ENCODE measurements around the gene PCDHGA9. TPM values are rescaled to one million over a fixed set of nuclear protein-coding genes. Genes with fewer than 3 reads are reported as not detected.
"Not testable (repeated sequence)": the region's sequence is repeated elsewhere in the genome, so short reads cannot be mapped to it uniquely, and the experiment has no call there.

Gene PCDHGA9
- total RNA-seq, 1 donor = 0.42 TPM

GRCh38 chr5:141394401-141395187 is 8.0 kb upstream of the PCDHGA9 start:
- peaks cover 17% of the 10 kb centered on the region for H3K9me3 ChIP-seq (ENCODE audit: low read depth, low read length)
- not testable (repeated sequence) for H3K4me3 ChIP-seq (ENCODE audit: low read length); H3K4me1 ChIP-seq (ENCODE audit: insufficient read depth, low read length)
- peaks cover 92% of the 10 kb centered on the region for H3K27me3 ChIP-seq (ENCODE audit: insufficient read depth, low read length)

GRCh38 chr5:141397756-141398551 is 4.6 kb upstream of the PCDHGA9 start, which contains the start of gene PCDHGB5:
Gene PCDHGB5 (plus strand): TSS chr5:141397947. CDS start chr5:141398128, 181 bp downstream.
- H3K4me3 ChIP-seq (ENCODE audit: low read length) = not testable (repeated sequence)
- H3K27me3 ChIP-seq (ENCODE audit: insufficient read depth, low read length) = peaks cover 90% of the 10 kb centered on the region

GRCh38 chr5:141398608-141399007 is 4.0 kb upstream of the PCDHGA9 start:
- peaks cover 8% of the 10 kb centered on the region for H3K9me3 ChIP-seq (ENCODE audit: low read depth, low read length)
- H3K4me3 ChIP-seq (ENCODE audit: low read length) = no peak overlapping the region
- H3K27me3 ChIP-seq (ENCODE audit: insufficient read depth, low read length) = peaks cover 90% of the 10 kb centered on the region
- no peaks in the 10 kb centered on the region for H3K4me1 ChIP-seq (ENCODE audit: insufficient read depth, low read length)

More at GRCh38 chr5:141397756-141398551, 4.6 kb upstream of the PCDHGA9 start, which contains the start of gene PCDHGB5:
- peaks cover 15% of the 10 kb centered on the region for H3K9me3 ChIP-seq (ENCODE audit: low read depth, low read length)
- not testable (repeated sequence) for H3K4me1 ChIP-seq (ENCODE audit: insufficient read depth, low read length)

DNA sequence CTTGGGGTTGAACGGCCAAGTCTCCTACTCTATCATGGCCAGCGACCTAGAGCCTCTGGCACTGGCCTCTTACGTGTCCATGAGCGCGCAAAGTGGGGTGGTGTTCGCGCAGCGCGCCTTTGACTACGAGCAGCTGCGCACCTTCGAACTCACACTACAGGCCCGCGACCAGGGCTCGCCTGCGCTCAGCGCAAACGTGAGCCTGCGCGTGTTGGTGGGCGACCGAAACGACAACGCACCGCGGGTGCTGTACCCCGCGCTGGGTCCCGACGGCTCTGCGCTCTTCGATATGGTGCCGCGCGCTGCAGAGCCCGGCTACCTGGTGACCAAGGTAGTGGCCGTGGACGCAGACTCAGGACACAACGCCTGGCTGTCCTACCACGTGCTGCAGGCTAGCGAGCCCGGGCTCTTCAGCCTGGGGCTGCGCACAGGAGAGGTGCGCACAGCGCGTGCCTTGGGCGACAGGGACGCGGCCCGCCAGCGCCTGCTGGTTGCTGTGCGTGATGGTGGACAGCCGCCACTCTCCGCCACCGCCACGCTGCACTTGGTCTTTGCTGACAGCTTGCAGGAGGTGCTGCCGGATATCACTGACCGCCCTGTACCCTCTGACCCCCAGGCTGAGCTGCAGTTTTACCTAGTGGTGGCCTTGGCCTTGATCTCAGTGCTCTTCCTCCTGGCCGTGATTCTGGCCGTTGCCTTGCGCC is 2.9 kb upstream of the PCDHGA9 start:
- Histone ChIP-seq H3K9me3 (ENCODE audit: low read depth, low read length) (peaks cover 4% of the 10 kb centered on the region), H3K4me1 (ENCODE audit: insufficient read depth, low read length) (no peaks in the 10 kb centered on the region), H3K27me3 (ENCODE audit: insufficient read depth, low read length) (peaks cover 92% of the 10 kb centered on the region), H3K4me3 (ENCODE audit: low read length) (no peak overlapping the region)

DNA sequence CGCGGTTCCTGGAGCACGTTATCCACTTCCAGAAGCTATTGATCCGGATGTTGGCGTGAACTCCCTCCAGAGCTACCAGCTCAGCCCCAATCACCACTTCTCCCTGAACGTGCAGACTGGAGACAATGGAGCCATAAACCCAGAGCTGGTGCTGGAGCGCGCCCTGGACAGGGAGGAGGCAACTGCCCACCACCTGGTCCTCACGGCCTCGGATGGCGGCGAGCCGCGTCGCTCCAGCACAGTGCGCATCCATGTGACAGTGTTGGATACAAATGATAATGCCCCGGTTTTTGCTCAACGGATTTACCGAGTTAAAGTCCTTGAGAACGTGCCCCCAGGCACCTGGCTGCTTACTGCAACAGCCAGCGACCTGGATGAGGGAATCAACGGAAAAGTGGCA is 809 bp downstream of the PCDHGA9 start:
- H3K4me3 ChIP-seq (ENCODE audit: low read length) = no peak overlapping the region
- peaks cover 97% of the 10 kb centered on the region for H3K27me3 ChIP-seq (ENCODE audit: insufficient read depth, low read length)
- H3K4me1 ChIP-seq (ENCODE audit: insufficient read depth, low read length) = no peaks in the 10 kb centered on the region
- H3K9me3 ChIP-seq (ENCODE audit: low read depth, low read length) = no peaks in the 10 kb centered on the region

DNA sequence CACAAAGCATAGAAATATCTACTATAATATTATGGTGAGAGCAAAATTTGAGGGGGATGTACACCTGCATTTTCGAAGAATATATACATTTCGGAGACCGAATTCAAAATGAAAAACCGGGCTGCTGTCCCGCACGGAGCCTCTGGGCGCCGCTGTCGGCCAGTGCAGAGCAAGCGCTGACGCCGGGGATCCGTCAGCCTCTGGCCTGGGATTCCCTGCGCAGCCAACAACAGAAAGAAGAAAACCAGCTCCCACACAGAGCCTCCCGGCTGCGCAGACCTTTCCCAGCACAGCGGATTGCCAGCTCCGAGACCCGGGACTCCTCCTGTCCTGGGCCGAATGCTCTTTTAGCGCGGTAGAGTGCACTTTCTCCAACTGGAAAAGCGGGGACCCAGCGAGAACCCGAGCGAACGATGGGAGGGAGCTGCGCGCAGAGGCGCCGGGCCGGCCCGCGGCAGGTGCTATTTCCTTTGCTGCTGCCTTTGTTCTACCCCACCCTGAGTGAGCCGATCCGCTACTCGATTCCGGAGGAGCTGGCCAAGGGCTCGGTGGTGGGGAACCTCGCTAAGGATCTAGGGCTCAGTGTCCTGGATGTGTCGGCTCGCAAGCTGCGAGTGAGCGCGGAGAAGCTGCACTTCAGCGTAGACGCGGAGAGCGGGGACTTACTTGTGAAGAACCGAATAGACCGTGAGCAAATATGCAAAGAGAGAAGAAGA is 5.4 kb downstream of the PCDHGA9 start, which contains the start of gene PCDHGB6:
Gene PCDHGB6 (plus strand): TSS at position 232 of the 716 bp plus-strand sequence. CDS start 182 bp downstream, at position 414.
- H3K27me3 ChIP-seq (ENCODE audit: insufficient read depth, low read length) = peaks cover 96% of the 10 kb centered on the region
- not testable (repeated sequence) for H3K4me3 ChIP-seq (ENCODE audit: low read length); H3K9me3 ChIP-seq (ENCODE audit: low read depth, low read length); H3K4me1 ChIP-seq (ENCODE audit: insufficient read depth, low read length)

GRCh38 chr5:141409598-141410306 is 7.2 kb downstream of the PCDHGA9 start:
- H3K9me3 ChIP-seq (ENCODE audit: low read depth, low read length) = peaks cover 5% of the 10 kb centered on the region
- peaks cover 11% of the 10 kb centered on the region for H3K4me1 ChIP-seq (ENCODE audit: insufficient read depth, low read length)

DNA sequence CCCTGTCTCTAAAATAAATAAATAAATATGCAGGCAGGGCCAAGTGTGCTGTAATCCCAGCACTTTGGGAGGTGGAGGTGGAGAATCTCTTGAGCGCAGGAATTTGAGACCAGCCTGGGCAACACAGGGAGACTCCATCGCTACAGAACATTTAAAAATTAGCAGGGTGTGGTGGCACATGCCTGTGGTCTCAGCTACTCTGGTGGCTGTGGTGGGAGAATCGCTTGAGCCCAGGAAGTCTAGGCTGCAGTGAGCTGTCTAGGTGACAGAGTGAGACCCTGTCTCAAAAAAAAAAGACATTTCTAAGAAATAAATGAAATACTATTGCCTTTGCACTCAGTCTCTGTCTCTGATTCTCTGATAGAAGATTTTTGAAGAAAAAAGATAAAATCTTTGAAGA is 9.0 kb downstream of the PCDHGA9 start:
- H3K27me3 ChIP-seq (ENCODE audit: insufficient read depth, low read length) = peaks cover 95% of the 10 kb centered on the region
- no peak overlapping the region for H3K4me3 ChIP-seq (ENCODE audit: low read length)
- peaks cover 11% of the 10 kb centered on the region for H3K4me1 ChIP-seq (ENCODE audit: insufficient read depth, low read length)
- peaks cover 5% of the 10 kb centered on the region for H3K9me3 ChIP-seq (ENCODE audit: low read depth, low read length)

More at GRCh38 chr5:141409598-141410306, 7.2 kb downstream of the PCDHGA9 start:
- H3K27me3 ChIP-seq (ENCODE audit: insufficient read depth, low read length) = peaks cover 96% of the 10 kb centered on the region
- H3K4me3 ChIP-seq (ENCODE audit: low read length) = no peak overlapping the region

DNA sequence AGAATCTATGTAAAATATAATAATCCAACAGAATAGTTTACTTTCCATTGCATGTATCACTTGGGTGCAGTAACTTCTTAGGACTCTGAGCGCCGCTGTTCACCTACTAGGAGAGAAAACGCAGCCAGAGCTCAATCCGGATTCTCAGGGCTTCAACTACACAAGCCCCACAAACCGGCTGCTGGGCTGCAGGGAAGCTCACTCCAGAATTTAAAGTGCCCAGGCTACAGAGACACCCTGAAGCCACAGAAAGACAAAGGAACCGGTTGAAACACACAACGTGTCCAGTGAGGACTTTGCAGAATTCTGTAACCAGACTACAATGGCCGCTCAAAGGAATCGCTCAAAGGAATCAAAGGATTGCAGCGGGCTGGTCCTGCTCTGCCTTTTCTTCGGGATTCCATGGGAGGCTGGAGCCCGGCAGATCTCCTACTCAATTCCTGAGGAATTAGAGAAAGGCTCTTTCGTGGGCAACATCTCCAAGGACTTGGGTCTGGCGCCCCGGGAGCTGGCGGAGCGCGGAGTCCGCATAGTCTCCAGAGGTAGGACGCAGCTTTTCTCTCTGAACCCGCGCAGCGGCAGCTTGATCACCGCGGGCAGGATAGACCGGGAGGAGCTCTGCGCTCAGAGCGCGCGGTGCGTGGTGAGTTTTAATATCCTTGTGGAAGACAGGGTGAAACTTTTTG is 10.4 kb downstream of the PCDHGA9 start, which contains the start of gene PCDHGA10:
Gene PCDHGA10 (plus strand): TSS at position 134 of the 686 bp plus-strand sequence. CDS start 189 bp downstream, at position 323.
- H3K4me3 ChIP-seq (ENCODE audit: low read length) = peak within 1 kb of the TSS; percentile 32
- H3K4me1 ChIP-seq (ENCODE audit: insufficient read depth, low read length) = peaks cover 16% of the 10 kb centered on the region
- peaks cover 95% of the 10 kb centered on the region for H3K27me3 ChIP-seq (ENCODE audit: insufficient read depth, low read length)
- peaks cover 5% of the 10 kb centered on the region for H3K9me3 ChIP-seq (ENCODE audit: low read depth, low read length)

- Histone ChIP-seq H3K9me3 (ENCODE audit: low read depth, low read length) (peaks cover 5% of the 10 kb centered on the region), H3K4me3 (ENCODE audit: low read length) (peak overlapping the region; percentile 32), H3K4me1 (ENCODE audit: insufficient read depth, low read length) (peaks cover 17% of the 10 kb centered on the region), H3K27me3 (ENCODE audit: insufficient read depth, low read length) (peaks cover 95% of the 10 kb centered on the region)
These were observed 11.0 kb downstream of the PCDHGA9 start for GRCh38 chr5:141413540-141414069.

DNA sequence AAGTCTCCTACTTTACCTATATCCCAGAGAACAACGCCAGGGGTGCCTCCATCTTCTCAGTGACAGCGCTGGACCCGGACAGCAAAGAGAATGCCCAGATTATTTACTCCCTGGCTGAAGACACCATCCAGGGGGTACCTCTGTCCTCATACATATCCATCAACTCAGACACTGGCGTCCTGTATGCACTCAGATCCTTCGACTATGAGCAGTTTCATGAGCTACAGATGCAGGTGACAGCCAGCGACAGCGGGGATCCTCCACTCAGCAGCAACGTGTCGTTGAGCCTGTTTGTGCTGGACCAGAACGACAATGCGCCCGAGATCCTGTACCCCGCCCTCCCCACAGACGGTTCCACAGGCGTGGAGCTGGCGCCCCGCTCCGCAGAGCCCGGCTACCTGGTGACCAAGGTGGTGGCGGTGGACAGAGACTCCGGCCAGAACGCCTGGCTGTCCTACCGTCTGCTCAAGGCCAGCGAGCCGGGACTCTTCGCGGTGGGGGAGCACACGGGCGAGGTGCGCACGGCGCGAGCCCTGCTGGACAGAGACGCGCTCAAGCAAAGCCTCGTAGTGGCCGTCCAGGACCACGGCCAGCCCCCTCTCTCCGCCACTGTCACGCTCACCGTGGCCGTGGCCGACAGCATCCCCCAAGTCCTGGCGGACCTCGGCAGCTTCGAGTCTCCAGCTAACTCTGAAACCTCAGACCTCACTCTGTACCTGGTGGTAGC is 12.1 kb downstream of the PCDHGA9 start:
- H3K9me3 ChIP-seq (ENCODE audit: low read depth, low read length); H3K4me3 ChIP-seq (ENCODE audit: low read length): not testable (repeated sequence)
- peaks cover 17% of the 10 kb centered on the region for H3K4me1 ChIP-seq (ENCODE audit: insufficient read depth, low read length)
- peaks cover 95% of the 10 kb centered on the region for H3K27me3 ChIP-seq (ENCODE audit: insufficient read depth, low read length)

GRCh38 chr5:141415275-141415618 is 12.7 kb downstream of the PCDHGA9 start:
- H3K27me3 ChIP-seq (ENCODE audit: insufficient read depth, low read length) = peaks cover 95% of the 10 kb centered on the region
- H3K4me3 ChIP-seq (ENCODE audit: low read length); H3K9me3 ChIP-seq (ENCODE audit: low read depth, low read length): not testable (repeated sequence)
- H3K4me1 ChIP-seq (ENCODE audit: insufficient read depth, low read length) = peaks cover 17% of the 10 kb centered on the region

Measured in mononuclear cell (primary cell).